ENCODE measurements around the gene COX6A1. TPM values are rescaled to one million over a fixed set of nuclear protein-coding genes. Genes with fewer than 3 reads are reported as not detected.
A peak's percentile ranks its signal among the peaks of the same experiment; 100 is the strongest.

The COX6A1 gene
- total and polyA plus RNA-seq, 2 donors from 2014 or later: 331 to 1,697 TPM

DNA sequence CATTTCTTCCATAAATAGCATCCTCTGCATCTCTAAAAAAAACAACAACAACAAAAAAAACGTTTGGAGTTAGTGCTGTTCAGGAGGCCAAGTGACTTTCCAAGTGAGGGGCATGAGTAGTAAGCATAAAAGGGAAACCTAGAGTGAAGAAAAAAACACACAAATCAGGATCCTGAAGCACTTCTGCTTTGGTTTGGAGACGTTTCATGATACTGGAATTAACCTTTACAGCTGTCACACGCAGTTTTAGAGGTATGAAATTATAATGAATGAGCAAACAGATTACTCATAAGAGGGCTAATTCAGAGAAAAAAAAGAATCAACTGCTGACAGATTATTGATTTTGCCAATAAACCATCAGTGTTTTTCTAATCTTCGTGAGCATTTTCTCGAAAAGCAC is 27.8 kb downstream of the COX6A1 start:
- intact Hi-C loops (cut with DNase I): no loop called here

DNA sequence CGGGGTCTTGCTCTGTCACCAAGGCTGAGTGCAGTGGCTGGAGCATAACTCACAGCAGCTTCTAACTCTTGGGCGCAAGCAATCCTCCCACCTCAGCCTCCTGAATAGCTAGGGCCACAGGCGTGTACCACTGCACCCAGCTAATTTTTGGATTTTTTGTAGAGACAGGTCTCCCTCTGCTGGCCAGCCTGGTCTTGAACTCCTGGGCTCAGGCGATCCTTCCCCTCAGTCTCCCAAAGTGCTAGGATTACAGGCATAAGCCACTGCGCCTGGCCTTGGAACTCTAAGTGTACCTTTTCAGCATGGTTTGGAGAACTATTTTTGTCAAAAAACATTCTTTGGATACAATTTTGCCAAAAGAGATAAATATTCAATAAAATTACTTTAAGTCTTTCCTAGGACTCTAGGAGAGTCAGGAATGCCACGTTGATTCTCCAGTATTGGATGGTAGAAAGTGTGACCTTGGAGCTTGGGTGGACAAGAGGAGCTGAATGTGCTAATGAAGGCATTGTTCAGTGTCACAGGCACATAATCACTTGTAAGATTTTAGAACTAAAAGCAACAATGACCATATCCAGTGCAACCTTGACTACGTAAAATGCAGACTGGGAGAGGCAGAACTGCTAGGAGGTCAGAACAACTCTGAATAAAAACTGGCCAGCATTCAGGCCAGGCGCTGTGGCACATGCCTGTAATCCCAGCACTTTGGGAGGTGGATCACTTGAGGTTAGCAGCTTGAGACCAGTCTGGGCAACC is 28.8 kb downstream of the COX6A1 start:
- H3K4me3 ChIP-seq (ENCODE audit: low read length in 3 of 3): no peak overlapping the region
- no peak overlapping the region for H3K9ac ChIP-seq (ENCODE audit: low read length in 3 of 3)
- peak; percentile 32 for TF ChIP-seq CTCF (IDR thresholded peaks at IDR 0.05; ENCODE audit: borderline replicate concordance, extremely low read depth, insufficient read depth)
- no peak overlapping the region for H3K27ac ChIP-seq (ENCODE audit: low read depth in 2 of 2, low read length in 2 of 2)
- H3K4me1 ChIP-seq (ENCODE audit: control insufficient read depth in 2 of 3, insufficient read depth in 2 of 3, low read depth in 1 of 3, low read length in 3 of 3): peaks cover 0 to 5% (median 0%) of the 10 kb centered on the region in 3 donors
- H3K9me3 ChIP-seq (ENCODE audit: control insufficient read depth in 2 of 3, insufficient read depth in 1 of 3, low read length in 3 of 3): no peaks in the 10 kb centered on the region
- no peak for FAIRE-seq
- intact Hi-C loops (cut with DNase I): no loop called here
- H3K27me3 ChIP-seq (ENCODE audit: control insufficient read depth, insufficient read depth, low read length): no peaks in the 10 kb centered on the region
- H3K36me3 ChIP-seq (ENCODE audit: control insufficient read depth in 2 of 3, insufficient read depth in 3 of 3, low read length in 3 of 3): peaks cover 29 to 31% (median 29%) of the 10 kb centered on the region in 3 donors
- DNase-seq: peak in 4 of 5 donors; percentile 54 to 61 (median 56)

More for the DNA sequence above, 27.8 kb downstream of the COX6A1 start:
- TF ChIP-seq CTCF (IDR thresholded peaks at IDR 0.05; ENCODE audit: borderline replicate concordance, extremely low read depth, insufficient read depth): no peak
- no peaks in the 10 kb centered on the region for H3K9me3 ChIP-seq (ENCODE audit: control insufficient read depth in 2 of 3, insufficient read depth in 1 of 3, low read length in 3 of 3)
- H3K36me3 ChIP-seq (ENCODE audit: control insufficient read depth in 2 of 3, insufficient read depth in 3 of 3, low read length in 3 of 3): peaks cover 33 to 39% (median 34%) of the 10 kb centered on the region in 3 donors
- H3K27me3 ChIP-seq (ENCODE audit: control insufficient read depth, insufficient read depth, low read length): no peaks in the 10 kb centered on the region
- no peak overlapping the region for H3K4me3 ChIP-seq (ENCODE audit: low read length in 3 of 3)
- H3K27ac ChIP-seq (ENCODE audit: low read depth in 2 of 2, low read length in 2 of 2): no peak overlapping the region
- no peak overlapping the region for H3K9ac ChIP-seq (ENCODE audit: low read length in 3 of 3)
- peaks cover 0 to 5% (median 0%) of the 10 kb centered on the region in 3 donors for H3K4me1 ChIP-seq (ENCODE audit: control insufficient read depth in 2 of 3, insufficient read depth in 2 of 3, low read depth in 1 of 3, low read length in 3 of 3)
- no peak for FAIRE-seq
- DNase-seq: no peak

- DNase-seq: no peak
- peaks cover 23 to 25% (median 25%) of the 10 kb centered on the region in 3 donors for H3K36me3 ChIP-seq (ENCODE audit: control insufficient read depth in 2 of 3, insufficient read depth in 3 of 3, low read length in 3 of 3)
- TF ChIP-seq CTCF (IDR thresholded peaks at IDR 0.05; ENCODE audit: borderline replicate concordance, extremely low read depth, insufficient read depth): no peak
- H3K4me3 ChIP-seq (ENCODE audit: low read length in 3 of 3): no peak overlapping the region
- no peak for FAIRE-seq
- no peak overlapping the region for H3K27ac ChIP-seq (ENCODE audit: low read depth in 2 of 2, low read length in 2 of 2)
- H3K27me3 ChIP-seq (ENCODE audit: control insufficient read depth, insufficient read depth, low read length): no peaks in the 10 kb centered on the region
- H3K9me3 ChIP-seq (ENCODE audit: control insufficient read depth in 2 of 3, insufficient read depth in 1 of 3, low read length in 3 of 3): no peaks in the 10 kb centered on the region
- peaks cover 0 to 5% (median 0%) of the 10 kb centered on the region in 3 donors for H3K4me1 ChIP-seq (ENCODE audit: control insufficient read depth in 2 of 3, insufficient read depth in 2 of 3, low read depth in 1 of 3, low read length in 3 of 3)
- intact Hi-C loops (cut with DNase I): no loop called here
- H3K9ac ChIP-seq (ENCODE audit: low read length in 3 of 3): no peak overlapping the region
Observed at GRCh38 chr12:120467439-120467838, 29.5 kb downstream of the COX6A1 start.

All from kidney (tissue), 14 donors.